Glomerular visceral epithelial cell (primary cell): ENCODE results near the gene MESP2.
"Not testable (repeated sequence)": the region's sequence is repeated elsewhere in the genome, so short reads cannot be mapped to it uniquely, and the experiment has no call there.

Experiments used
- DNase-seq: peaks from one replicate; pipeline ENCODE4 v3.0.0-alpha.2; 2016; ENCODE audit errors: extremely low spot score

MESP2 gene

DNA sequence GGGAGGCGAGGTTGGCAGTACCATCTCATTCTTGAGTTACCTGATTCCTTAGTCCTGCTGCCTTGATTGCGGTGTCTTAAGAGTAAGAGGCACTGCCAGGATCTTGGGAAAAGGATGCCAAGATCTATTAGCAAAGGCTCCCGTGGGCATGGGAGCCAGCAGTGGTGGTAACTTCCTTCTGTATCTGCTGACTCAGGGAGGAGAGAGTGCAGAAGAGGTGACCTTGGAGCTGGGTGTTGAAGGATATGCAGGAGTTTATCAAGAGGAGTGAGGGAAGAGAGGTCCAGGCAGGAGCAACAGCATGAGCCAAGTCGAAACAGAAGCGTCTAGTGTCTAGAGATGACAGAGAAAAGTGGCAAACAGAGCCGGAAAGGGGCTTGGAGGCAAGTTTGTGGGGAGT lies 4.5 kb downstream of the MESP2 start:
- DNase-seq: no peak

DNA sequence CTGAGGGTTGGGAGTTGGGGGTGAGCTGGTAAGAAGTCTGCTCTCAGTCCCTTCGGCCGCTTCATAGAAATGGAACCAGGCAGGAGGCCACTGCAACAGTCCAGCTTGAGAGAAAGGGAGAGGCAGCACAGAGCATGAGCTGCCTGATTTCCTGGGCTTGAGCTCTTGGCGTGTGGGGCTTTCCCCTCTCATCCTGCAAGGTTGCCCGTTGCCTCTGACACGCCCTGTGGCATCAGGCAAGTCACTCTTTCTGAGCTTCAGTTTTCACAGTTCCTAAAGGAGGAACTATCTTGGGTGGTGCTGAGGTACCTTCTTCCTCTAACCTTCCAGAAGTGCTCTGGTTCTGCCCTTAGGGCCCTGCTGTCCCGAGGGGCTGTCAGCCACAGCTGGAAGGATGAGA lies 4.9 kb downstream of the MESP2 start:
- no peak for DNase-seq

DNA sequence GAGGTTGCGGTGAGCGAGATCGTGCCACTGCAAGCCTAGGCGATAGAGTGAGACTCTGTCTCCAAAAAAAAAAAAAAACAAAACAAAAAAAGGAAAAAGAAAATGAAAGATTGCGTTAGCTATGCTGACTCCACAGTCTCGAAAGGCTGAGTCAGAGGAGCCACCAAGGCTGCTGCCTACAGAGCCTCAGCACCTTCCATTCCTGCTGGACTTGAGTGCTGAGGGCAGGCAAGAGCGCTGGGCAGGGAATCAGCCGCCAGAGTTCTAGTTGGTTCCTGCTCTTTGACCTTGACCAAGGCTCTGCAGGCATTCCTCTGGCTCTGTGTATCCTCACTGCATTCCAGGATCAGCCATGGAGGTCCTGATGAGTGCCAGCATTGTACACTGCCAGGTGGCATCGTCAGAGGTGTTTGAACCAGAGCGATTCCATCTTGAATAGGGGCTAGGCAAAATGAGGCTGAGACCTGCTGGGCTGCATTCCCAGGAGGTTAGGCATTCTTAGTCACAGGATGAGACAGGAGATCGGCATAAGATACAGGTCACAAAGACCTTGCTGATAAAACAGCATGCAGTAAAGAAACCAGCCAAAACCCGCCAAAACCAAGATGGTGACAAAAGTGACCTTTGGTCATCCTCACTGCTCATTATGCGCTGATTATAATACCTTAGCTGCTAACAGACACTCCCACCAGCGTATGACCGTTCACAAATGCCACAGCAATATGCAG lies 5.9 kb downstream of the MESP2 start:
- peak; percentile 33 for DNase-seq

DNA sequence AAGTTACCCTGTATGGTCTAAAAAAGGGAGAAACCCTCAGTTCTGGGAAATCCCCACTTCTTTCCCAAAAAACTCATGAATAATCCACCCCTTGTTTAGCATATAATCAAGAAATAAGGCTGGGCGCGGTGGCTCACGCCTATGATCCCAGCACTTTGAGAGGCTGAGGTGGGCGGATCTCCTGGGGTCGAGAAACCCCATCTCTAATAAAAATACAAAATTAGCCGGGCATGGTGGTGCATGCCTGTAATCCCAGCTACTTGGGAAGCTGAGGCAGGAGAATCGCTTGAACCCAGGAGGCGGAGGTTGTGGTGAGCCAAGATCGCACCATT lies 6.5 kb downstream of the MESP2 start:
- DNase-seq: not testable (repeated sequence)

DNA sequence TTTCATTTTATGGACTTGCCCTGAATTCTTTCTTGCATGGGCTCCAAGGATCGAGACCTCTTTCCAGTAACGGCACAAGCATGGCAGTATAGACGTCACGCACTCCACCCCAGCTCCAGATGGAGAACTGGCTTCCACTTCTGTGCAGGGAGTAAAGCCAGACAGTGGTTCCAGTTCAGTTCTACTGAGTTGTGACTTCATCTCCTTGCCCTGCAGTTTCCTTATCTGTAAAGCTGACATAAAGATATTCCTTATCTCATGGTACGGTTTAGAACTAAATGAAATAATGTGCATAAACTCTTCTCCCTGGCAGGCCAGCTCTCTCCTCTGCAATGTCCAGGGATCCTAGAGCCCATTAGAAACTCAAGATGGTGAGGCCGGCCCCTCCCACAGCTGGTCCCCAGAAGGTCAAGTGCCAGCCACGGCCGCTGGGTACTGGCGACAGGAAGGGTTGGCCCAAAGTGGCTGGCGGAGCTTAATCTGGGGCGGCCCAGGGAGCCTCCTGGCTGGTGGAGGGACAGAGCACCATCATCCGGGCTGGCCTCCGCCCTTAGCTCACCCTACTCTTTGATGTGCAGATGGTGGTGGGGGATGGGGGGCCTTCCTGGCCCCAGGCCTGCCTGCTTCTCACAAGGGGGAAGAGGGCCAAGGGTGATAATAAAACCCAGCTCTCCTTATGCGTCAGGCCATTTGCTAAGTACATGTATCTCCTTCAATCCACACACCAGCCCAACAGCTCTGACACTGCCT lies 7.2 kb downstream of the MESP2 start:
- DNase-seq: no peak

DNA sequence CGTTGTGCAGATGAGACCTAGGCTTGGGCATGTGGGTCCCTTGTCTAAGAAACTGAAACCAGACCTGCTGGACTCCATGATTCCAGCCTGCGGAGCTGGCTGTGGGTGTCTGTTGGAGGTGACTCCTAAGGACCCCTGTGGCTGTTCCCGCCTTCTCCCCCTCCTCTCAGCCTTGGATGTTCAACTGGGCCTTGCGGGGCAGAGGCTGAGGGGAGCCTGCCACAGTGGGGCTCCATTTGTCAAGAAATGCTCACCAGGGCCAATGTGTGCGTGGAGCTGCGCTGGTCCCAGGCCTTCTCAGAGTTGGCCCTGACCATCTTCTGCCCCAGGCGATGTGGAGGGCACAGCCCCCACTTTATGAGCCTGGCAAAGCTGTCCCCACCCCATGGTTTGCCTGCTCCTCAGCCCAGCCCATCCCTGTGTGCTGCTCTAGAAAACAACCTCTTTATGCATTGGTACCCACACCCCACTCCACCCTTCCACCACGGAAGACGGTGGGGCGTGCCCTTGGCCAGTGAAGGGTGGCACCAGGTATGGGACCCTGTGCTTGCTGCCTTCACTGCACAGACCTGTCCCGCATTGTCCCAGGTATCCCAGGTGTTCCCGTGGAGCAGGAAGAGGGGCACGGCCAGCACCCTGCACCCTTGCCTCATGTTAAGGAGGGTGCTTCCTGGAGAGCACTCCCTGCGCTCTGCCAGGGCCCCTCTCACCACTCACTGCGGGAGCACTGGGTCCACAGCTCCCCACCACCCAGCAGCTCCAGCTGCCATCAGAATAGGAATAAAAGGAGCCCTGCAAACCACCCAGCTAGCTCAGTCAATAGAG lies 7.9 kb downstream of the MESP2 start:
- no peak for DNase-seq

DNA sequence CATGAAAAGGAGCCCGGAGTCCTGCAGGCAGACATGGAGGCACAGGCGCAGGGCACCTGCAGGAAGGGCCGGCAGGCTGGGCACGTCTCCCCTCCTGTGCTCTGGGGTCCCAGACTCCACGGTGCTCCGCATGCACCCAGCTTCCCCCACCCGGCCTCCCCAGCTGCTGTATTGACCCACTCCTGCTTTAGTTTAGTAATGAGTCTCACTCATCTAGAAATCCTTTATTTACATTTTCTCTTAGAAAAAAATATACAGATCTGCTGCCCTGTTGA lies 8.5 kb downstream of the MESP2 start:
- no peak for DNase-seq

DNA sequence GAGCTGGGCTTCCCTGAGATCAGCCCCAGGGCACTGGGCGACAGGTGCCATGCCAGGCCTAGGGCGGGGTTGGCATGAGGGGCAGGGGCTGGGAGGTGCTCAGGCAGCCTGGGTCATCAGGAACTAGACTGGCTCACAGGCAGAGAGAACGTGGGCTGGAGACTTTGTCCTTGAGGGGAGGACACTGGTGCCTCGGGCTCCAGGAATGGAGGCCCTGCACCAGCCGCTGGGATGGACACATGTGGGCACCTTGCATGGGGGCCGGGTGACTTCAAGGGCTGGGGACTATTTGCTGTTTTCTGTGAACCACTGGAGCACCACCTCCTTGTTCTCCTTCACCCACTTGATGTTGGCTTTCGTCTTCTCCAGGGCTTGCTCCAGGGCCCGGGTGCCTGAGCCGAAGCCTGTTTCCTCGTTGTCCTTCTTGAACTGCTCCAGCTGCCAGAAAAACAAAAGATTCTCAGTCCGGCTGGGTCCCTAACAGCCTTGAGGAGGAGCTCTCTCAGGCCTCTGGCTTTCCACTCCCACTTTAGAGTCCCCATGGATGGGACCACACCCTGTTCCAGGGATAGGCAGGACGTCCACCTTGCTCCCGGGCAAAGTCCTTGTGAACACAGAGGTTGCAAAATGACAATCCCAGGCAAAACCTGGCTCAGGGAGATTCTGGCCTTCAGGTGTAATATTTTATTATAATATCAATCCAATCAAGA lies 9.1 kb downstream of the MESP2 start:
- no peak for DNase-seq

DNA sequence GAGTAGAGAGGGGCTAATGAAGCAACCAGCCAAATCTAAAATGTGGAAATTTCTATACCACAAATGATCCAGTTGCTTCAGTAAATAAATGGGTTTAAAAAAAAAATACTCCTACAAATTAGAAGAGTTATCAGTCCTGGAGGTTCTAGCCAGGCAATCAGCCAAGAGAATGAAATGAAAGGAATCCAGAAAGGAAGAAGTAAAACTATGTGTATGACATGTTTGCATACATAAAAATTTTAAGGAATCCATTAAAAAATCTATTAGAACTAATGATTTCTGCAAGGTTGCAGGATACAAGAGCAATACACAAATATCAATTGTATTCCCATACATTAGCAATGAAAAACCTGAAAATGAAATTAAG lies 9.6 kb downstream of the MESP2 start:
- DNase-seq: no peak

DNA sequence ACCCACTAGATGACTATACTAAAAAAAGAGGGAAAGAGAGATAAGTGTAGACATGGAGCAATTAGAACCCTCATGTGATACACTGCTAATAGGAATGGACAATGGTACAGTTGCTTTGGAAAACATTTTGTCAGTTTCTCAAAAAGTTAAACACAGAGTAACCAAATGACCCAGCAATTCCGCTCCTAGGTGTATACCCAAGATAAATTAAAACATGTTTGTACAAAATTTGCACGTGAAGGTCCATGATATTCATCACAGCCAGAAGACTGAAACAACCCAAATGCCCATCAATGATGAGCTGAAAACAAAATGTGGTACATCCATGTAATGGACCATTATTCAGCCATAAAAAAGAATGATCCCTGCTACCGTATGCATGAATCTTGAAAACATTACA lies 11.8 kb downstream of the MESP2 start:
- no peak for DNase-seq

DNA sequence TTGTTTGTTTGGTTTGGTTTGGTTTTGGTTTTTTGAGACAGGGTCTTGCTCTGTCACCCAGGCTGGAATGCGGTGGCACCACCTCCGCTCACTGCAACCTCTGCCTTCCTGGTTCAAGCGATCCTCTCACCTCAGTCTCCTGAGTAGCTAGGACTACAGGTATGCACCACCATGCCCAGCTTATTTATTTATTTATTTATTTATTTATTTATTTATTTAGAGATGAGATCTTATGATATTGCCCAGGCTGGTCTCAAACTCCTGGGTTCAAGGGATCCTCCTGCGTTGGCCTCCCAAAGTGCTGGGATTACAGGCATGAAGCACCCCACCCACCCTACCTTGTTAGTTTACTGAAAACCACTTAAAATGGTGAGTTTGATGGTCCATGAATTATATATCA lies 12.5 kb downstream of the MESP2 start:
- DNase-seq: not testable (repeated sequence)

DNA sequence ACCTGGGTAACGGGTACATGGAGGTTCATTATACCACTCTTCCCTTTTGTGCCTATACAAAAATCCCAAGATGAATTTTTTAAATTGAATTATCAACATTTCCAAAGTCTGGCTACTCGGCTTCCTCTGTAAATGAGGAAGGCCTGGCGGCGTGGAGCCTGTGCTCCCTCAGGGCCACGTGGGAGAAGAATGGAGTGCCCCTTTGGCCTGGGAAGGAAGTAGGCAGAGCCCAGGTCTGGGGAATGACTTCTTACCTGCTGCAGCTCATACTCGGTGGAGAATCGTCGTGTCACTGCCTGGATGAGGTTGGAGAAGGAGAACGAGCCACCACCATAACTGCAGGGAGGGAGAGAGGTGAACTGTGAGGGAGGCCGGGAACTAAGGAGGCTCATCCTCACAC lies 14.1 kb downstream of the MESP2 start:
- no peak for DNase-seq

DNA sequence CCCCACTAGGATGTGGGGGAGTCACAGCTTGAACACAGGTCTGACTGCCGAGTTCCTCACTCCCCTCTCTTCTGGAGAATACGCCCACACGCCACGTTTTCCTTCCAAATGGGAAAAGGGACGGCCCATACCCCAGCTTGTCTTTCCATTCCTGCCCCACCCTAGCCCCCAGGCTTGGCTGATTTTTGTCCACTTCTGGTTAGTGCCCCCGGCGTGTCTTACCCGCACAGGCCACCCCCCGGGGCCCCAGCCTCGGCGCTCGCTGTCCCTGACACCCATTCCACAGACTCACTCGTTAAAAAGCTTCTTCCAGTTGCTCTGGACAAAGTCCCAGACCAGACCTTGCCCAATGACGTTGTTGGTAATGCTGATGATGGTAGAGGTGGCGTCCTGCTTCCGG lies 14.5 kb downstream of the MESP2 start:
- no peak for DNase-seq

DNA sequence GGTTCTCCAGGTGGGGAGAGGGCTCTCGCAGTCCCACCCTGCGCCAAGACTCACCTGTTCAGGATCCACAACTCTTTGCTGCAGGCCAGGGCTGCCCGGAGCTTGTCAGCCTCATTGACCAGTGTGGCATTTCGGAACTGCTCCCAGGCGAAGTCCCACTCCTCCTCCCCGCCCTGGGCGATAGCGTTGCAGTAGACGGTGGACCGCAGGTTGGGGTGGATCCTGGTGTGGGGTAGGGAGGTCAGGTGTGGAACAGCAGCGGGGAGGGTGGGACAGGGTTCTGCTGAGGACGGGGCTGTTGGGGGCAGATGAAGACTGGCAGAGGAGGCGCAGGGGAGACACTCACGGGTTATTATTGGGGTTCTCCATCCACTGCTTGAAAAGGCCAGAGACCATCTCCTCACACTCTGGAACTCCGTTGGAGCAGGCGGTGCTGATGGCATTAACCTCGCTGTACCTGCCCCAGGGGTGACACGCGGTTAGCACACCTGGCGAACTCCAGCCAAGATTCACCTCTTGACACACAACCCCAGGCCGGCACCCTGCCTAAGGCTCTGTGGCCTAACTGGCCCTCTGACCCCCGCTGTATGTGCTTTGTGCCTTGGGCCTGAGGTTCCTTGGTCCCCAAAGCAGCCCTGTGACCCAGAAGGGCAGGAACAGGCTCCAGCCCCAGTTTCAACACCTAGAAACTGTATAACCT lies 16.1 kb downstream of the MESP2 start:
- DNase-seq: no peak

DNA sequence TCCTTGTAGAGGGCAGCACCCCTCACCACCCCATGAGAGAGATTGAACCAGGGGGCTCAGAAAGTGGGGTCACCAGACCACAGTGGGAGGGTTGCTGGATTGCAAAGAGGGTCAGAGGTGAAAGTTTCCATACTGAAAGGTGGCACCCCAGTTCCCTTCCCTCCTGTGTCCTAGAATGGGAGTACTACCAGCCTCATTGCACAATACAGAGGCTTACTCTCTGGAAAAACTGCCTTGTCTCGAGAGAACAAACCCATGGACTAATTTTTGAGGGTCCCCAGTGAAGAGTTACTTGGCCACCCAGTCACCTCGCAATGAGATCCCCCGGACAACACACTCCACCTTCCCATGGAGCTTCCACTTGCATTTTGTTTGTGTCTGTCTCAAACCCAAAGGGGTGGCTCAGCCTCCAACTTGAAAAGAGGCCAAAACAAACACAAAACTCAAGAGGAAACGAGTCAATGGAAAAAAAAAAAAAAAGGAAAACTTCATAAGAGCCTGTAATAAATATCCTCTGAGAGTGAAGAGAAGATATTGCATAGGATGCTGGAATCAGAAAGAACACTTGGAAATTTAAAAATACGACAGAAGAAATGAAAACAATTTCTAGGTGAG lies 18.6 kb downstream of the MESP2 start:
- DNase-seq: no peak

DNA sequence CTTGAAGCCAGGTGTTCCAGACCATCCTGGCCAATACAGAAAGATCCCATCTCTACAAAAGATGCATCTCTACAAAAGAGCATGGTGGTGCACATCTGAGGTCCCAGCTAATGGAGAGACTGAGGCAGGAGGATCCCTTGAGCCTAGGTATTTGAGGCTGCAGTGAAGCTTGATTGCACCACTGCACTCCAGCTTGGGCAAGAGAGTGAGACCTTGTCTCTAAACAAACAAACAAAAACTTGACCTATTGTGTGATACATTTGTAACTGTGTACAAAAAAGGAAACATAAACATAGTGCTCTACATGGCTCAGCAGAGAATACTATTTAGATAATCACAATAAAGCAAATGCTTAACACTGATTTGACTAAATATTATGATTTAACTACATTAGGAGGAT lies 19.9 kb downstream of the MESP2 start:
- DNase-seq: no peak

DNA sequence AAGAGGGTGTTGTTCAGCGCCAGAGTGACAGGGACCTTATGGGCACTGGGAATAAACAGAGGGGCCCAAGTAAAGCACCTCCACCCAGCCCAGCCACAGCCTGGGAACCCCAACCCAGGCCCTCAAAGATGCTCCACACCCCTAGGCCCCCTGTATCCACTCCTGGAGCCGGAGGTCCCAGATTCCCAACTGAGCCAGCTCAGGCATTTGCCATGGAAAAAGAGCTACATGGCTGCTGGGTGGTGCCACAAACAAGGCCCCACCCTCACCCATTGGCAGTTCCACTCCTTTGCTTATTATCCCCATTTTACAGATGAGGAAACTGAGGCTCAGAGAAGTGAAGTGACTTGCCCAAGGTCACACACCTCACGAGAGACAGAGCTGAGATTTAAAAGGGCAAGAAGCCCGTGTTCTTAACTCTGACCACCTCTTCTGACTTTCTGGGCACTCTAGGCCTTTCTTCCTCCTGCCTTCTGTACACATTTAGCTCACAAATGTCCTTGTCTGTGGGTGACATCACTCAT lies 21.6 kb downstream of the MESP2 start:
- no peak for DNase-seq

DNA sequence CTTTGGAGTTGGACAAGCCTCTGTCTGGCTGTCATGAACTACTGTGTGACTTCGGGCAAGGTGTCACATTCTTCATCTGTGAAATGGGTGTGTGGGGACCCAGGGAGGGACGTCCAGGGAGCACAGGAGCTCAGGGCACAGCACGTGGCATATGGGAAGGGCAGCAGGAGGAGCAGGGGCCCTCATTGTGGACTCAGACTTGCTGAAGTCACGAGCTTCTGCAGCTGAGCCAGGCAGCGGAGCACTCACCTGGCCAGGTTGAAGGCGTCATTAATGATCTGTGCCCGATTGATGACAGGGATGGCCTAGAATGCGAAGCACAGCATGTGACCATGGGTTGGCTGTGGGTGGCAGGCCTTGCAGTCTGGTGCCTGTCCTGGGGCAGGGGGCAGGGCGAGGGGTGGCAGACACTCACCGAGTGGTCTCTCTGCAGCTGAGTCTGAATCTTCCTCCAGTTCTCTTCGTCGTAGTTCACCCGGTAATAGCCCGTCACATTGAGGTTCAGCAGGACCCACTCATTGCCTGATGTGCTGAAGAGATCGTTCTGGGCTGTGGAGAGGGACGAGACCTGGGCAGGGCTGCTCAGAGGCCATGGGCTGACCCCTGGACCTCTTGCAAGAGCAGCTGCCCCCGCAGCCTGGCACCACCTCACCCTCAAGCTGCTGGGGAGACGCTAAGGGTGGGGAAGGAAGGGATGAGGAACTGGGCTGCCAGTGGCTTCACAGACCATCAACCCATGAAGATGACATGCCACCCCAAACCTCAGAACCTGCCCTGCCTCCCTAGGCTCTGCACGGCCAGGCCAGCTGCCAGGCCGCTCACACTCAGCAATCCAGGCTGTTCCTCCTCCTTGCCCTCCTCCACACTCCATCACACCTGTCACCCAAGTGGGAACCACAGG lies 23.1 kb downstream of the MESP2 start:
- no peak for DNase-seq

DNA sequence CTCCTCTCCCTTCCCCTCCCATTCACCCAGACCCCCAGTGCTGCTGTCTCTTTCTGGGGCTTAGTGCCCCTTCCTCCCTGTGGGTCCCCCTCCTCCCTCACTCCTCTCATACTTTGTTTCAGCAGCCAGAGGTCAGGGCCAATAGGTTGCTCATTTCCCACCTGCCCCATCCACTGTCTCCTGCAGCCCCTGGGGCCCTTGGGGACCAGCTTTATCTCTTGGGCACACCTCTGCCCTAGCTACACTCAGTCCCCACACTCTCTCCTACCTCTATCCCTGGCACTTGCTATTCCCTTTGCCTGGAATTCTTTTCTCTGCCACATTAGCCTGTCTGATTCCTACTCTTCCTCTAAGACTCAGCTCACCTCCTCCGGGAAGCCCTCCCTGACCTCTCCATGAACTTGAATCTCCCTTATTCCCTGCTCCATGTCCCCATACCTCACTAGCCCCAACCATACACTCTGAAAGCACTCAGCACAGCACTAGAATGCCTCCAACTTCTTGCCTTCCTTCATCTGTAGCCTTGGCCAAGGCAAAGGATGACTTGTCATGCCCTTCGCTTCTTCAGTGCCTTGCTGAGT lies 23.9 kb downstream of the MESP2 start:
- DNase-seq: no peak
